HT-29 (cell line): ENCODE measurements around the gene RNF20. TPM values are rescaled to one million over a fixed set of nuclear protein-coding genes. Genes with fewer than 3 reads are reported as not detected.
A peak's percentile ranks its signal among the peaks of the same experiment; 100 is the strongest.
"Not testable (repeated sequence)": the region's sequence is repeated elsewhere in the genome, so short reads cannot be mapped to it uniquely, and the experiment has no call there.

Experiments used
- DNase-seq: peaks from one replicate; pipeline ENCODE4 v3.0.0-alpha.2; 2015; ENCODE audit warnings: low spot score
- total RNA-seq: library from RNA; depleted of rRNA; stranded (reverse); fragments of >200 nt; shearing (Covaris generic); gene quantifications from 2 replicates; pipeline ENCODE4 v1.2.3, GENCODE V29; 2014; rRNA removed

Gene RNF20, protein sequence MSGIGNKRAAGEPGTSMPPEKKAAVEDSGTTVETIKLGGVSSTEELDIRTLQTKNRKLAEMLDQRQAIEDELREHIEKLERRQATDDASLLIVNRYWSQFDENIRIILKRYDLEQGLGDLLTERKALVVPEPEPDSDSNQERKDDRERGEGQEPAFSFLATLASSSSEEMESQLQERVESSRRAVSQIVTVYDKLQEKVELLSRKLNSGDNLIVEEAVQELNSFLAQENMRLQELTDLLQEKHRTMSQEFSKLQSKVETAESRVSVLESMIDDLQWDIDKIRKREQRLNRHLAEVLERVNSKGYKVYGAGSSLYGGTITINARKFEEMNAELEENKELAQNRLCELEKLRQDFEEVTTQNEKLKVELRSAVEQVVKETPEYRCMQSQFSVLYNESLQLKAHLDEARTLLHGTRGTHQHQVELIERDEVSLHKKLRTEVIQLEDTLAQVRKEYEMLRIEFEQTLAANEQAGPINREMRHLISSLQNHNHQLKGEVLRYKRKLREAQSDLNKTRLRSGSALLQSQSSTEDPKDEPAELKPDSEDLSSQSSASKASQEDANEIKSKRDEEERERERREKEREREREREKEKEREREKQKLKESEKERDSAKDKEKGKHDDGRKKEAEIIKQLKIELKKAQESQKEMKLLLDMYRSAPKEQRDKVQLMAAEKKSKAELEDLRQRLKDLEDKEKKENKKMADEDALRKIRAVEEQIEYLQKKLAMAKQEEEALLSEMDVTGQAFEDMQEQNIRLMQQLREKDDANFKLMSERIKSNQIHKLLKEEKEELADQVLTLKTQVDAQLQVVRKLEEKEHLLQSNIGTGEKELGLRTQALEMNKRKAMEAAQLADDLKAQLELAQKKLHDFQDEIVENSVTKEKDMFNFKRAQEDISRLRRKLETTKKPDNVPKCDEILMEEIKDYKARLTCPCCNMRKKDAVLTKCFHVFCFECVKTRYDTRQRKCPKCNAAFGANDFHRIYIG
- total RNA-seq, result 5.0 and 6.1 TPM in 2 replicates

DNA sequence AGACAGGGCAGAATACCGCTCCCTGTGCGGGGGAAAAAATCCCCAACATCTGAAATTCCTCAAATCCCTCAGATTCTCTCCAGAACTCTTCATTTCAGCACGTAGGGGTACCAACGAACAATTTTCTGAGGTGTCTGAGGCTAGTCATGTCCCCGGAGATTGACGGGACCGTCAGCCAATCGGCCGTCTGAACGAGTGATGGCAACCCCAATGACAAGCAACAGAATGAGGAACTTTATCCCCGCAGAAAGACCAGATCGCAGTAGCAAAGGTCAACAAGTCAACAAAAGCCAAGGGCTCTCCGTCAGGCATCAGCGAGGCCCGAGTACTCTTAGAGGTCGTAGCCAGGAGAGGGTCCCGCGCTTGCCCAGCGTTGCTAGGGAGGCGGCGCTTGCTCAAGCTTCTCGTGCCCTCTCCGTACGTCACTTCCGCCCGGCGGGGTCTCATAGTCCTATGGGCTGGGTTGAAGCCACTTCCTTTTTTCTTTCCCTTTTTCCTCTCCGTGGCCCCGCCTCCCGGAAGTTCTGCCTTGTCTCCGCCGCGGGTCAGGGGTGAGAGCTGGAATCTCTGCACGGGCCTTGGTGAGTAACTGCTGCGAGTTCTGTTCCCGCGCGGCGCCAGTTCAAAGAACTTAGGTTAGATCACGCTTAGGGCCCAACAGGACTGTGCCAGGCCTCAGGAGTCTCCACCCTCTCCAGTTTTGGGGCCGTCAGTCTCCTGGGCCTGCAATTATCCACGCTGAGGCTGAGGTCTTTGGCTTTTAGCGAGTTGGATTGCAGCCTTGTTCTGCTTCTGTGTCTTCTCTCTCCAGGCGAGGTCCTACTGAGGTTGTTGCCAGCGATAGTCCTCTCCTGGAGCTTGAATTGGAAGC, at the start of gene RNF20:
TSS of gene RNF20 (plus strand) at position 520 of the 871 bp plus-strand sequence. CDS start 1,571 bp downstream, outside the sequence.
- peak; percentile 98 for DNase-seq

DNA sequence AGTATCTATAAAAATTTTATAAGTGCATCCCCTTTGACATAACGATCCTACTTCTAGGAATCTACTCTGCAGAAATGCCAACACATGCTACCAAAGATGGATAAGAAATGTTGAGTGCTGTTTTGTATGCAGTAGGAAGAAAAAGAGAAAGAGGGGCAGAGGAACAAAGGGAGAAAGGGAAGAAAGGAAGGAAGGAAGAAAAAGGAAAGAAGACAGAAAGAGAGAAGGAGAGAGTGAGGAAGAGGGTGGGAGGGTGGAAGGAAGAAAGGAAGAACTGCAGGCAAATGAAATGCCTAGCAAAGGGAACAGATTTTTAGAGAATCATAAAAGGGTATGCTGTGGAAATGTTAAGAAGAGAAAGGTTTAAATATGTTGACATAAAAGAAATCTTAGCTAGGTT, 49.6 kb upstream of the RNF20 start:
- DNase-seq, result no peak

DNA sequence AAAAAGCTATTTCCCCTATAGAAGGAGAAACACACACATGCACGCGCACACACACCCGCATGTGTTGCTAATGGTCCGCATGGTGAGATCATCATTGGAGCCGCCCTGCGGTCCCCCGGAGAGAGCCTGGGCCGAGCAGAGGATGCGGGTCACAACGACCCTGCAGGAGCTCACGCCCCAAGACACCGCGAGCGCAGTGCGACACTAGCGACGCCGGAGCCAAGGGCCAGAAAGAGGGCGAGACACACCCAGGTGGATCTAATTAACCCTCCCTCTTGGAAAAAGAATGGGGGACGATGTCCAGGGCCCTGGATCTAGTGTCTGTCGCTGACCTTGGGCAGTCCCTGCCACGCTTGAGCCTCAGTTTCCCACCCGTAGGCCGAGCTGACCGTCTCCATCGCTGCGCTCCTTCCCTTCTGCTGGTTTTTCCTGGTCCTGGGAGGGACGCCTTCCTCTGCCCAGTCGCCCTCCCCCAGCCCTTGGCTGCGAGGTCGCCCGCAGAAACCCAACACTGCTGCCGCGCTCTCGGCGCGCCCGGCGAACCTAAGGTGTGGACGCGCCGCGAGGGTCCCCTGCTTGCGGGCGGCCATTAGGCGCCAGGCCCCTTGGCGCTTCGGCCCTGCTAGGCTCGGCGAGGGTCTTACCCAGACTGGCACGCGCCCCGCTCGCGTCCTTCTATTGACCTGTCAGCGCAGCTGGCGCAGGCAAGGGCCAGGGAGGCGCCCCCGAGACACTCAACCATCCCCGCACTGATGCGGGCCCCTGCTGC, 47.5 kb upstream of the RNF20 start:
- DNase-seq, result no peak

DNA sequence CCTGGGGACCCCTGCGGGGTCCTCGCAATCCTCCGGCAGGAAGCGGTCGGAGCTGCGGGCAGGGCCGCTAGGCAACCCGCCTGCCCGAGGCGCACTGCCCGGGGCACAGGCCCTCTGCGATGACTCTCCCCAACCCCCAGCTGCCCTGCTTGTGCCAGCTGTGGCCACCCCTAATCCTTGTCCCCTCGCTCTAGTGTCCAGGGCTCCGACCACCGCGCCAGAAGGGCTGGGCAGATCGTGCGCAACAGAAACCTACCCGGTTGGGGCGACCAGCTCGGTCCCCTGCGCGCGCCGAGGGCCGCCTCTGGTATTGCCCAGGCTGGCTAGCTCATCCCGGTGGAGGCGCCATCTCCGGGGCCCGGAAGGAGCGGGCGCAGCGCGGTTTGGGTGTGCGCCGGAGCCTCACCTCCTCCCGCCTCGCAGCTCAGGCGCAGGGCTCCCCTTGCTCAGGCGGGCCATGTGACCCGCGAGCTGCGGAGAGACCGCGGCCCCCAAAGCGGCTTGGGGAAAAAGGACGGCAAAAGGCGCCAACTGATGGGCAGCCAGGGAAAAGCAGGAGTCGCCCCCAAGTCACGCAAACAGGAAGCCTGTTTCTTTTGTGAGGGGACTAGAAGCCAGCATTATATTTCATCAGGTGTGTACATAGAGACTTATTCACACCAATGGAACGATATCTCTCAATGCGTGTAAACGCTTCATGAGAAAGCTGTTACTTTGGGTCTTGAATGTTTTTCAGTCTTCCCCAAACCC, 46.8 kb upstream of the RNF20 start:
- no peak for DNase-seq

DNA sequence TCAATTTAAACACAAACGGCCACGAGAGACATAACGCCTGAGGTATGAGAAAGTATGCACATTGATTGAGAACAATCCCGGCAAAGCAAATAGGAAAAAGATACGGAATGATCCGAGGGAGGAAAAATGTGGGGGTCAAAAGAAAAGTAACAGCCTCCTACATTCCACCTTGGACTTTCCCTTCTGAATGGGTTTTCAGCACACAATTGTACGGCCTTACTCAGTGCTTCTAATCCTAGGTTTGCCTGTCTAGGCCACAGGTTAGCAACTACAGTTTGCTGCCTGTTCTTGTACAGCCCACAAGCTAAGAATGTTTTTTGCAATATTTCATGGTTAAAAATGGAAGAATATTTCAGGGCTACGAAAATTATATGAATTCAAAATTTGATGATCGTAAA, 46.2 kb upstream of the RNF20 start:
- no peak for DNase-seq

DNA sequence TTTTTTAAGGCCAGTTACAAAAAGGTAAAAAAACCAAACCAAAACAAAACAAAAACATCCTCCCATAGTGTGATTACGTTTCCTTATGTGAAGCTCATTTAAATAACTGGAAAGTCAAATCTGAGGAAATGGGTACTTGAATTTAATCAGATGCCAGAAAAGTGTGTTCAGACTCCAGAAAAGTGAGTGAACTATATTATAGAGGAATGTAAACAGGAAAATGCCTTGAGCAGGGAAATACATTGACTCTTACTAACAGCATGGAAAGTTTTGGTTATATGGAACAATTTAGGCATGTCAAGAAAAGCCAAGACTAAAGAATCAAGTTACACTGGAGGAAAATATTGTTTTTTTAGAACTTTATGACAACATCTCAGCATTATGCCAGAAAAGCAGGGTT, 37.8 kb upstream of the RNF20 start:
- DNase-seq, result no peak

DNA sequence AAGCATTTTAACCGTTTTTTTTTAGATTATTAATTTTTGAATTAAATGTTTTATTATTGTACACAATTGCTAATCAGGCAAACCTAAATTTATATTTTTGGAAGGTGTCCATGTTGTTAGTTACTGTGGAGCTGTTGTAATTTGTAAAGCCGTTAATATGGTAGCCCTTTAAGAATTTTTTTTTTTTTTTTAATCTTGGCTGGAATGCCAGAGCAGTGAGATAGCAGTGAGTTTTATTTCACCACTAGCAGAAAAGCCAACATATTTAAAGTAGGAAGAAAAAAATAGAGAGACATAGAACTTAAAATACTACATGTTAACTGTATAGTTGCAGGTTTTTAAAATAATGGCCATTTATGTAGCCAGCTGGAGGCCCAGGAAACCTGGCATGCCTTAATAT, 35.3 kb upstream of the RNF20 start:
- DNase-seq, result no peak

DNA sequence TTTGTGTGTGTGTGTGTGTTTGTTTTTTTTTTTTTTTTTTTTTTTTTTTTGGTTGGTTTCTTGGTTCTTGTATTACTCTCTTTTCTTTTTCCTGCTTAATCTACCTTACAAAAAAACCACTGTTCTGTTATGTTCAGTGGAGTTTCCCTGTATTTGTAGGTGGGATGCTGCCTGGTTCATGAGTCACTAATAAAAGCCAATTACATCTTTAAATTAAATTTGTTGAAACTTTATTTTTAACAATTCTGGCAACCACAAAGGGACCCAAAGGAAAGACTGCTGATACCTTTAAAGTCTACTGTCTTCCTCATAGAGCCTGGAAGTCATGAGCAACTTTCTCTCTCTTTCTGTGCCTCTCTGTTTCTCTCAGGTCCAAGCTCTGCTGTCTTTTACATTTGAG, 29.5 kb upstream of the RNF20 start:
- no peak for DNase-seq

DNA sequence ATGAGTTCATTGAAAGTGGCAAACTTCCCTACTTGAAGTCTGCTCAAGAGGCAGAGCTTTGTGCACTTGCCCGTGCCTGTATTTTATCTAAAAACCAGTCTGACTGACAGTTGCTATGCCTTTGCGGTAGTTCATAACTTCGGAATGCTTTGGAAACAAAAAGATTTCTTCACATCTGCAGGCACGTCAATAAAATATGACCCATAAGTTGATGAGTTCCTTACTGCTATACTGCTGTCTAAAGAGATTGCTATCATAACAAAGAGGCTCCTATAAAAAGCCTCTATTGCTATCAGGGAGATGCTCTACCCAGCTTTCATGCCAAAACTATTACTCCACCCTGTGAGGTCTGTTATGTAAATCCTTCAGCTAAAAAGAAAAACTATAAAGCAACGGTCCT, 25.4 kb upstream of the RNF20 start:
- DNase-seq, result no peak

DNA sequence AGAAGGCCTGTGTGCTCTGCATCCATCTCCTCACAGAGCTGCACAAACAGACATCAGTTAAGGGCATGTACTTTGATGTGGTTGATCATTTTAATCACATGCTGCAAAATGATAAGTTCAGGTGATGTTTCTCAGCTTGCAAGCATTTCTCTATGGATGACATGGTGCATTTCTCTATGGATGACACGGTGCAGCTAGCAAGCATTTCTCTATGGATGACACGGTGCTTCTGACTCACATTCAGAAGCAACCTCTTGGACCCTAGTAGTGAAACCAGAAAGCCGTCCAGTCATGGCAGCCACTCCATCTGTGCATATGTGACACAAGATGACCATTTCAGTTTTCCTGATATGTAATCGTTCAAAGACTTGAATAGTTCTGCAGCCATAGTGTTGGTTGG, 24.1 kb upstream of the RNF20 start:
- DNase-seq, result no peak

DNA sequence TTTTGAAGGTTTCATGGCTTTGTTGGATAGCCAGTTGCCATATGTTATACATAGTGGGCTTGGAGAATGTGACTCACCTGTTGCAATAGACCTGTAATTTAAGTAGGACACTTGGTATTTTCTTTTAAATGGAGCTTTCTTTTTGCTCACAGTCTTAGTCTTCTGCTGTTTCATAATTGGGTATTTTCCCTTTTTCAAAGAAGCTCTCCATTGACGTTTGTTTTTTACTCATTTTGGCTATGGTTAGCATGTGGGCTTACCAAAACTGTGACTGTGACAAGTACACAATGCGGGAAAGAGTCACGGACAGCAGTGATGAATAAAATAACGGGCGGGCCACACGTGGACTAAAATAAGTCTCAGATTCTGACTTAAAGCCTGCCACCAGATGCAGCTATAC, 23.2 kb upstream of the RNF20 start:
- DNase-seq, result no peak

DNA sequence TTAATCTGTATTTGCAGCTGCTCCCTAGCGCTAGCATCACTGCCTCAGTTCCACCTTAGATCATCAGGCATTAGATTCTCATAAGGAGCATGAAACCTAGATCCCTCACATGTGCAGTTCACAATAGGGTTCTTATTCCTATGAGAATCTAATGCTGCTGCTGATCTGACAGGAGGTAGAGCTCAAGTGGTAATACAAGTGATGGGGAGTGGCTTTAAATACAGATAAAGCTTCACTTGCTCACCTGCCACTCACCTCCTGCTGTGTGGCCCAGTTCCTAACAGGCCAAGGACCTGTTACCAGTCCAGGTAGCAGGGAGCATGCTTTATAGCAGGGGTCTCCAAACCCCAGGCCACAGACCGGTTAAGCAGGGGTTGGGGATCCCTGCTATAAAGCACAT, 22.6 kb upstream of the RNF20 start:
- DNase-seq, result no peak

DNA sequence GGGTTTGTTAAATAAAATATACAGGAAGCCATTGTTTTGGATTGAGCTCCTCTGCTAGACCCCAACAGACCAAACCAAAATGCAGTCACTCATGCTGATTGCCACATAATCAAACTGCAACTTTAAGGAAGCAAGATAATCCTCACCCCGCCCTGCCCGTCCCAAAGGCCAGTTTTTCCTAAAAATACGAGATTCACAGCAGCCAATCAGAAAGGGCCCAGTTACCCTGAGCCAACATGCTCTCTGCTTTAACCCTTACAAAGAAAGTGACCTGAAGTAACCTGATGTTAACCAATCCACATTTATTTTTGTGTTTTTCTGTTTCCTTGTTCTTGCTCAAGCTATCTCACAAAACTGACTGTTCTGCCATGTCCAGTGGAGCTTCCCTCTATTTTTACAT, 21.5 kb upstream of the RNF20 start:
- no peak for DNase-seq

DNA sequence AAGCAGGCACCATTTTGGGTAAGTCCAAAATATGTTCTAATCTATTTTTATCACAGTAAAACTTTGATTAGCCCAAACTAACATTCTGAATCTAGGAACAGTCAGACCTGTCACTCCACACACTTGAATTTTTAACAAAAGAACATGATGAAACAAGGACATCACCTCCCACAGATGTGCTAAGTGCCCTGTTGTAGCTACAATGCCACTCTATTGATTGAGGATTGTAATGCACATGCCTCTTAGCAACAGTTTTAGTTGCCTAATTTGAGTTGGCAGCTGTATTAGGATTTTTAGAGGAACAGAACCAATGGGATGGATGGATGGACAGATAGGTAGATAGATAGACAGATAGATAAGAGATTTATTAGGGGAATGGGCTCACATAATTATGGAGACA, 20.3 kb upstream of the RNF20 start:
- no peak for DNase-seq

DNA sequence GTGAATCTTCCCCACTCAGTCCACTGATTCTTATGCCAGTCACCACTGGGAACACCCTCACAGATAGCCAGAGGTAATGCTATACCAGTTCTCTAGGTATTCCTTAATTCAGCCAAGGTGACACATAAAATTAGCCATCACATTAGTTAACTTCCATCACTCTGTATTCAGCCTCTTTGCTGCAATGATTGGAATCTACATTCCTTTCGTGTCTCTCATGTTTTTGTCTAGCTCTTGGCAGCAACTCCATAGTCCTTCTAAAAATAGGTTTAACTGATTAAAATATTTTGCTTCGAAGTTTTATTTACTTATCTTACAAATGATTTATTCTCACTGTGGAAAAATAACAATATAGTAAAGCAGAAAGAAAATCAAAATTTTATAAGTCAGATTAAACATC, 19.6 kb upstream of the RNF20 start:
- no peak for DNase-seq

DNA sequence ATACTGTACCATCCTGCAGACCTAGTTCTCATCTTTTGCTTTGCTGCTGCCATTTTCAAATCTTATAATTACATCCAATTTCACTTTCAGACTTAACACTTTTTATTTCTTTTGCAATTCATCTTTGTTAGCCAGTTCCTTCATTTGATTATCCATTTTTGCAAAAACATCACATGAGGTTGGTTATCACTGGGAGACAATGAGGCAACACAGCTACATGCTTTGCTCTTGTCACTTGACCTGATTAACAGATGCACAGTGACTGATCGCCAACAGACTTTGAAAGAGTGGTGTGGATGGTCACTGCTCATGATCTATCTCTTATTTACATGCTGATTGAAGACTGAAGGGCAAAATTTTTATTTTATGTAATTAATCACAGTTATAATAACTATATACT, 17.0 kb upstream of the RNF20 start:
- DNase-seq, result no peak

DNA sequence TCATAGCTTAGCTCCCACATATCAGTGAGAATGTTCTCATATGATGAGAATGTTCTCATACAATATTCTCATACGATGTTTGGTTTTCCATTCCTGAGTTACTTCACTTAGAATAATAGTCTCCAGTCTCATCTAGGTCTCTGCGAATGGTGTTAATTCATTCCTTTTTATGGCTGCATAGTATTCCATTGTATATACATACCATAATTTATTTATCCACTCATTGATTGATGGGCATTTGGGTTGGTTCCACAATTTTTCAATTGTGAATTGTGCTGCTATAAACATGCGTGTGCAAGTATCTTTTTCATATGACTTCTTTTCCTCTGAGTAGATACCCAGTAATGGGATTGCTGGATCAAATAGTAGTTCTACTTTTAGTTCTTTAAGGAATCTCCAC, 15.2 kb upstream of the RNF20 start:
- not testable (repeated sequence) for DNase-seq

DNA sequence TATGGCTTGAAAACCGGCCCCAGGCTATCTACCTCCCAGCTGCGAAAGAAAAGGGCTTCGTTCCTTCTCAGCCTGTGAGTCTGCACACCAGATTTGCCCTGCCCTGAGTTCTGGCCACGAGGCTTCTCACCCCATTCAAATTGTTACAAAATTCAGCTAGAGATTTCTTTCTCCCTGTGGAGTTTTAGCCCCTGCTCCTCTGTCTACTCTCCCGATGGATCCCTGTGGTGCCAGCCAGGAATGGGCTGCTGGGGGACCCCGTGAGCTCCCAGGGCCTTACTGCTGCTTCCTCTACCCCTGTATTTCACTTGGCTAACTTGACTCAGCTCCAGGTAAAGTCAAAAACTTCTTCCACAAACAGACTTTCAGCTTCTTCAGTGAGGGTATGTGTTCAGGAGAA, 9.3 kb upstream of the RNF20 start:
- no peak for DNase-seq

DNA sequence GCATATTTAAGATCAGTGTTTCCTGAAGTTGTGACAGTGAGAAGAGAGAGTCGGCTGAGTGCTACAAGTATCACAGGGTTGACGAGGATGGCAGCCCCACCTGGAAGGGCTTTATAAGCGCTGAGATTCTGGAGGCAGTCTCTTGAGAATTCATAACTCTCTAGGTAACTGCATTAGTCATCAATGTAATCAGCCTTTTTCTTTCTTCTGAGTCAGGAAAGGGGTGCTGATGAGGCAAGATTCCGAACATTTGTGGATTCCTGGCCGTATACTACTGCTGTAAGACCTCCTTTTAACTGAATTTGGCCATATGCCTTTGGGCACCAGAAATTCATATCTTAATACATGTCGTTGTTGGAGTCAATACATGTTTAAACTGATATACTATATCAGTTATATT, 6.6 kb upstream of the RNF20 start:
- no peak for DNase-seq

DNA sequence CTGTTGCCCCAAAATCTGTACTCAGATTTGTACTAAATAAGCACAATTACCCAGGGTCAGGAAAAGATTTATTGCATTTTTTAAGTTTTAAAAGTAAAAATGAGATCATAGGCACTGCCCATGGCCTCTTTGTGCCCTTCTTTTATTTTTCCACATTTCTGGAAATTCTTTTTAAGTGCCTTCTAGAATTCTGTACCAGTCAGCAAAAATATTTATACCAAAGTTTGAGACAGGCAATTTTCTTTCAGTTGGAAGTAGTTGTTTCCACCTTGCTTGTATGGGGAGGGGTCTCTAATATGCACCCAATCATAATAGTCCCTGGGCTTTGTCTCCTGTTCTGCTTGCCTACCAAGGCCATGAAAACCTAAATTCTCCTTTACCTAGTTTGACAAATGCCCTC, 5.6 kb upstream of the RNF20 start:
- no peak for DNase-seq
